A549 (cell line): ENCODE data around the gene NUP188.

Experiments
- CTCF ChIP-seq: fragments of >200 bp; sonication (Bioruptor Twin); formaldehyde crosslinking; IDR thresholded peaks from 3 replicates; pipeline ENCODE4 v1.5.1; 2016
- EP300 ChIP-seq, 2 experiments: fragments of >200 bp; sonication (Bioruptor Twin); formaldehyde crosslinking; IDR thresholded peaks; 2 replicates in 1 of 2; 3 replicates in 1 of 2; pipeline ENCODE4 v1.6.1; 2016 to 2017
- HOXA7 ChIP-seq: fragments of 250-450 bp; sonication (Bioruptor Pico); IDR thresholded peaks from 2 replicates; pipeline ENCODE4 v1.5.0; 2020; ENCODE audit warnings: mild to moderate bottlenecking, moderate library complexity
- JUNB ChIP-seq: fragments of >200 bp; sonication (Bioruptor Twin); formaldehyde crosslinking; IDR thresholded peaks from 2 replicates; pipeline ENCODE4 v1.6.1; 2016
- MAFK ChIP-seq: fragments of 450-650 bp; IDR thresholded peaks from 2 replicates; pipeline ENCODE4 v1.6.1; 2014; ENCODE audit not compliant: partially characterized antibody
- NFE2L2 ChIP-seq: fragments of 150-350 bp; conservative IDR thresholded peaks from 2 replicates; pipeline ENCODE4 v1.6.1; 2014; ENCODE audit warnings: low read length
- POLR2A ChIP-seq: IDR thresholded peaks from 2 replicates; pipeline ENCODE4 v1.6.1; 2012; ENCODE audit warnings: mild to moderate bottlenecking, low read length
- RCOR1 ChIP-seq: fragments of 150-350 bp; IDR thresholded peaks from 2 replicates; pipeline ENCODE4 v1.6.1; 2014; ENCODE audit warnings: antibody characterized with exemption, low read length, low read depth
- REST ChIP-seq: fragments of 200-600 bp; sonication (generic); IDR thresholded peaks from 2 replicates; pipeline ENCODE4 v1.6.1; 2016; ENCODE audit warnings: antibody characterized with exemption, mild to moderate bottlenecking, moderate library complexity

DNA sequence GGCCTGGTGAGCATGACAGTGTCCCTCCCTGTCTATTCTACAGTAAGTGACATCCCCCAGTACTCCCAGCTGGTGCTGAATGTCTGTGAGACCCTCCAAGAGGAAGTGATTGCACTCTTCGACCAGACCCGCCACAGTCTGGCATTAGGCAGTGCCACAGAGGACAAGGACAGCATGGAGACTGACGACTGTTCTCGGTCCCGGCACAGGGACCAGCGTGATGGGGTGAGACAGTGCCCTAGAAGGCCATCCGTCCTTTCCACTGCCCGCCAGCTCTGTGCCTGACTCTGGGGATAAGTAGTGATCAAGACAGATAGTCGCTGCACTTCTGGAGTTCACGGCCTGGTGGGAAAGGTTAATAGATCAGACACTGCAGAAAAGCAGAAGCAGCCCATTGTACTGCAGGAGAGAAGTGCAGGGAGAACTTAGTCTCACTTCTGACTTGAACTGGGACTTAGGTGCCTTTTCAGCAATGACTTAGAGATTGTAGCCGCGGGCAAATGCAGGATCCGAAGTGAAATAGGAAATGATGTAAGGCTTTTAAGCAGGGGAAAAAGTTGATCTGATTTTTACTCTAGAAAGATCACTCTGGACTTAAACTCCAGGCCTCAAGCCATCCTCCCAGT is 52.2 kb downstream of the NUP188 start:
- TF ChIP-seq POLR2A = no peak
- no peak for TF ChIP-seq CTCF
- TF ChIP-seq MAFK = no peak
- TF ChIP-seq RCOR1 = no peak
- no peak for TF ChIP-seq JUNB
- TF ChIP-seq NFE2L2 = no peak
- no peak for TF ChIP-seq HOXA7
- no peak for TF ChIP-seq EP300 (IDR thresholded peaks at IDR 0.05)
- TF ChIP-seq REST = no peak
